BE2C (cell line): ENCODE results near the gene SELENOM.
A peak's percentile ranks its signal among the peaks of the same experiment; 100 is the strongest.
"Not testable (repeated sequence)": the region's sequence is repeated elsewhere in the genome, so short reads cannot be mapped to it uniquely, and the experiment has no call there.

Experiments used
- DNase-seq: peaks from one replicate; pipeline ENCODE4 v3.0.0-alpha.2; 2020
- H3K27me3 ChIP-seq: fragments of 250-450 bp; sonication (Bioruptor Pico); 2 replicates; pipeline ENCODE4 v1.5.1; 2020; ENCODE audit warnings: mild to moderate bottlenecking
- H3K36me3 ChIP-seq: fragments of 250-450 bp; sonication (Bioruptor Pico); 2 replicates; pipeline ENCODE4 v1.5.1; 2020; ENCODE audit warnings: mild to moderate bottlenecking
- H3K4me1 ChIP-seq: fragments of 250-450 bp; sonication (Bioruptor Pico); 2 replicates; pipeline ENCODE4 v1.5.1; 2020
- H3K4me3 ChIP-seq: 2 replicates; pipeline ENCODE4 v1.5.1; 2011; ENCODE audit warnings: low read depth, low read length
- H3K9me3 ChIP-seq: fragments of 250-450 bp; sonication (Bioruptor Pico); 2 replicates; pipeline ENCODE4 v1.5.1; 2020
- TF ChIP-seq, protein P1 (sequence below): IDR thresholded peaks from 2 replicates; pipeline ENCODE4 v1.5.1; 2012; ENCODE audit warnings: mild to moderate bottlenecking, low read depth, low read length

SELENOM gene

DNA sequence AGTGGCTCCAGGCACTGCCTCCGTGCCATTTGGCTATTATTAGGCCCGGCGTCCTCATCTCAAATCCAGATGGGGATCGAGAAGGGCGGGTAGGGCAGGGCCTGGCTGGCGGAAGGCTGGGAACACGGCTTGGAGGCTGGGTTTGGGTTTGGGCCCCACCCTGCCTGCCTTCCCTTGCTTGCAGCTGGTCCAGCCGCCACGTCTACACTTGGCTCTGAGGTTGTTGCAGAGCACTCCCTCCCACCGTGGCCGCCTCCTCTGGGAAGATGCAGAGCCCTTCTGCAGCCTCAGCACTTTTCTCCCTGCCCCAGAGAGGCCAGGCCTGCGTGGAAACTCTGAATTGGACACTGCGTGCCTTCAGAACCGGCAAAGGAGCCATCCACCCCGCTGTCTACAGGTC, 31.4 kb downstream of the SELENOM start:
- H3K4me1 ChIP-seq, result no peaks in the 10 kb centered on the region
- H3K36me3 ChIP-seq, result no peaks in the 10 kb centered on the region
- TF ChIP-seq, protein P1, sequence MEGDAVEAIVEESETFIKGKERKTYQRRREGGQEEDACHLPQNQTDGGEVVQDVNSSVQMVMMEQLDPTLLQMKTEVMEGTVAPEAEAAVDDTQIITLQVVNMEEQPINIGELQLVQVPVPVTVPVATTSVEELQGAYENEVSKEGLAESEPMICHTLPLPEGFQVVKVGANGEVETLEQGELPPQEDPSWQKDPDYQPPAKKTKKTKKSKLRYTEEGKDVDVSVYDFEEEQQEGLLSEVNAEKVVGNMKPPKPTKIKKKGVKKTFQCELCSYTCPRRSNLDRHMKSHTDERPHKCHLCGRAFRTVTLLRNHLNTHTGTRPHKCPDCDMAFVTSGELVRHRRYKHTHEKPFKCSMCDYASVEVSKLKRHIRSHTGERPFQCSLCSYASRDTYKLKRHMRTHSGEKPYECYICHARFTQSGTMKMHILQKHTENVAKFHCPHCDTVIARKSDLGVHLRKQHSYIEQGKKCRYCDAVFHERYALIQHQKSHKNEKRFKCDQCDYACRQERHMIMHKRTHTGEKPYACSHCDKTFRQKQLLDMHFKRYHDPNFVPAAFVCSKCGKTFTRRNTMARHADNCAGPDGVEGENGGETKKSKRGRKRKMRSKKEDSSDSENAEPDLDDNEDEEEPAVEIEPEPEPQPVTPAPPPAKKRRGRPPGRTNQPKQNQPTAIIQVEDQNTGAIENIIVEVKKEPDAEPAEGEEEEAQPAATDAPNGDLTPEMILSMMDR, result no peak
- no peak overlapping the region for H3K4me3 ChIP-seq
- no peaks in the 10 kb centered on the region for H3K9me3 ChIP-seq
- H3K27me3 ChIP-seq, result no peaks in the 10 kb centered on the region
- DNase-seq, result no peak

DNA sequence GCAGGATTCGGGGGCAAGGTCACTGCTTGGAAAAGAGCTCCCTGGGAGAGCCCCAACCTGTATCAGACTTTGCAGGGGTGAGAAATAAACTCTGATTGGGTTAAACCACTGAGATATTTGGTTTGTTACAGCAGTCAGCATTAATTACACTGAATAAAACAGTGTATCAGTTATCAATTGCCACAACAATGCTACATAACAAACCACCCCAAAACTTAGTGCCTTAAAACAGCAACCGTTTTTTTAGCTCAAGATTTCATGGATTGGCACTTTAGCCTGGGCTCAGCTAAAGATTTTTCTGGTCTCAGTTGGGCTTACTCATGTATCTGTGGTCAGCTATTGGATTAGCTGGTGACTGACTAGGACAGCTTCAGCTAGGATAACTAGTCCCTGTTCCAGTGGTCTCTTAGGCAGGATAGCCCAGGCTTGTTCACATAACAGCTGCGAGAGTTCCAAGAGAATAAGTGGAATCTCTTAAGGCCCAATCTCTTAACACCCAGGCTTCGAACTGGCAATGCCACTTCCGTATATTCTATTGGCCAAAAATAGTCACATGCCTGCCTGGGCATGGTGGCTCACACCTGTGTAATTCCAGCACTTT, 33.7 kb downstream of the SELENOM start:
- H3K36me3 ChIP-seq, H3K9me3 ChIP-seq, H3K4me1 ChIP-seq, DNase-seq, H3K27me3 ChIP-seq, H3K4me3 ChIP-seq: not testable (repeated sequence)

DNA sequence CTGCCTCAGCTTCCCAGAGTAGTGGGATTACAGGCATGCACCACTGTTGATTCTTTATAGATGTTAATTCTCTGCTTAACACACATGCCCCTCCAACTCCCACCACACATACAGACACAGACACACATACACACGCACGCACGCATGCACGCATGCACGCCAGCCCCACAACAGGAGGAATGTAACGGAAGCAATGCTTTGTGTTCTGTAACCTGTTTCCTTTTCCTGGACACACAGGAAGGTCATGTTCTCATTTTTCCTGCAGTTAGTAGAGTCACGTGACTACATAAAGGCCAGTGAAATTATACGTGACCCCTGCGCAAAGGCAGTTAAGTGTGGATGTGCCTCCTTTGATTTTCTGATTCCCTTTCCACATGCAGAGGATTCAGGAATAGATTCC, 34.2 kb downstream of the SELENOM start:
- not testable (repeated sequence) for H3K36me3 ChIP-seq, DNase-seq, H3K27me3 ChIP-seq, H3K4me3 ChIP-seq, H3K4me1 ChIP-seq, H3K9me3 ChIP-seq

DNA sequence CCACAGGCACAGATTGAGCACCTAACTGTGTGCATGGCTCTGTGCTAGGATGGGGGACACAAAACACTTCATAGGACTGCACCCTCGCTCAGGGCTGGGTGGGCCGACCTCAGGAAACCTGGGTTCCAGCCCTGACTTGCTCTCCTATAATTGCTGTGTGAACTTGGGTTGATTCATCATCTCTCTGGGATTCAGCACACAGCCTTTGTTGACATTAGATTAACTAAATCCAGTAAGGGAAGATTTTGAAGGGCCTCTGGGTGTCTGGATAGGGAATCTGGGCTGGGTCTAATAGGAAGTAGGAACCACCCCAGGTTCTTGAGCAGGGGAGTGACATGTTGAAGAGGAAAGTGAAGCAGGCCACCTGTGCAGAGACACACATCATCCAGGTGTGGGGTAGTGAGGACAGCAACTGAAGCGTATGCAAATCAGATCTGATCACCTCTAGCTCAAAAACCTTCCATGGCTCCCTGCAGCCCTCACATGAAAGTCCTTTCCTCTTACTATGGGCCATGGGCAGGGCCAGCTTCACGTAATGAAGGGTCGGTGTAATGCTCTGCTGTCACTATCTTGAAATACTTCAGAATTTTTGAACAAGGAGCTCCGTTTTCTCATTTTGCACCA, 37.6 kb downstream of the SELENOM start:
- not testable (repeated sequence) for H3K9me3 ChIP-seq, H3K27me3 ChIP-seq, DNase-seq, H3K4me1 ChIP-seq, H3K4me3 ChIP-seq, H3K36me3 ChIP-seq

DNA sequence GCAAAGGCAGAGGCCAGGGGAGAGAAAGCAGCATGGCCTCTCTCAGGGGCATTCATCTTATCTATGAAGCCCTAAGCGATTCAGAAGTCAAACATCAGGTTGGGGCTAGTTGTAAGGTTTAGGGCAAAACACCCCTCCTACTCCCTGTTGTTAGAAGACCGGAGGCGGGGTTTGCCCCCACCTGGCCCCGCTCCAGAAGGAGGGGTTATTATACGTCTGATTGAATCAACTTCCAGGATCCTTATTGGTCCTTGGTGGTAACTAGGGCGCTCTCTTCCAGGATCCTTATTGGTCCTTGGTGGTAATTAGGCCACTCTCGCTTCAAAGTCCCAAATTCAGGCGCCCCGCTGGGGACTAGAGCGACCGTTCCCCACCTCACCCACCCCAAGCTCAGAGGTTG, 38.4 kb downstream of the SELENOM start:
- Histone ChIP-seq H3K4me1 (peaks cover 5% of the 10 kb centered on the region), H3K27me3 (no peaks in the 10 kb centered on the region), H3K36me3 (no peaks in the 10 kb centered on the region), H3K9me3 (no peaks in the 10 kb centered on the region), H3K4me3 (no peak overlapping the region)
- no peak for DNase-seq
- TF ChIP-seq, protein P1, result no peak

DNA sequence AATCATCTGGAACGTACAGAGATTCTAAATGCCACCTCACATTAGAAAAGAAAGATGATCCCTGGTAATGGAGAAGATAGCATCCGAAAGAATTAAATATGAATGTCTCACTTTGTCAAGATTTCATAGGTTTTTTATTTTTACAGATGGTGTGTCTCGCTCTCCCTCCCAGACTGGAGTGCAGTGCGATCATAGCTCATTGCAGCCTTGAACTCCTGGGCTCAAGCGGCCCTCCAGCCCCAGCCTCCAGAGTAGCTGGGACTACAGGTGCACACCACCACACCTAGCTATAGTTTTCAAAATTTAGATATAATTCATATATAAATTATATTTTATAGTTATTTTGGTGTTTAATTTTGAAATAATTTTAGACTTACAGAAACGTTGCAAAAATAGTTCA, 43.0 kb downstream of the SELENOM start:
- no peak for DNase-seq
- Histone ChIP-seq H3K4me1 (peaks cover 5% of the 10 kb centered on the region), H3K9me3 (no peaks in the 10 kb centered on the region), H3K36me3 (no peaks in the 10 kb centered on the region), H3K4me3 (peak overlapping the region; percentile 25), H3K27me3 (no peaks in the 10 kb centered on the region)
- TF ChIP-seq, protein P1, result no peak

DNA sequence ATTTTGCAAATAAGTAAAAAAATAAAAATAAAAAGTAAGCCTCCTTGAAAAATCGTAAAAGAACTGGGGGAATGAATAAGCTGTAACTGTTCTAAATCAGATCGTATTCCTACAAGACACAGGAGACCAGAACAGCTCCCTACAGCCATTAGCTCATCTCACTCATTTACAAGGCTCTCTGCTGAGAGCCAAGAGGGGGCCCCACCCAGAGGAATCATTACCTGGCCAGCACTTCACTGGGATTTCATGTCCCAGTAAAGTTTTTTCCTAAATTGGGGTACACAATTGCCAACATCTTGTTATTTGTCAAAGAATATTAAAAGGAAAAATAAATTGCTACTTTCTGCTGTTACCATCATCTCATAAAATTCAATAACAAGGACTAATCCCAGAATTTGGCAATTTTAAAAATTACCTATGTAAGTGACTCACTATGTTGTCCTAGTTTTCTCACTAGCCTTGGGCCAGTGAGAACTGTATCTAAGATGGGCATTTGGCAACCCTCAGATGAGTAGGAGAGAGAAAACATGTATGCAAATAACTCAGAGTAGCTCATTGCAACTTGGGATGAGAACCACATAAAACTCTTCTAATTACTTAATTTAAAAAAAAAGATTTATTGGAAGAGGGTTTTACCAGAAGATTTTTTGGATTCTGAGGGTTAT, 44.7 kb downstream of the SELENOM start:
- Histone ChIP-seq H3K4me3 (no peak overlapping the region), H3K4me1 (no peaks in the 10 kb centered on the region; the same call in 1 of the 2 replicates), H3K27me3 (no peaks in the 10 kb centered on the region), H3K36me3 (no peaks in the 10 kb centered on the region), H3K9me3 (no peaks in the 10 kb centered on the region)
- TF ChIP-seq, protein P1, result no peak
- DNase-seq, result no peak

DNA sequence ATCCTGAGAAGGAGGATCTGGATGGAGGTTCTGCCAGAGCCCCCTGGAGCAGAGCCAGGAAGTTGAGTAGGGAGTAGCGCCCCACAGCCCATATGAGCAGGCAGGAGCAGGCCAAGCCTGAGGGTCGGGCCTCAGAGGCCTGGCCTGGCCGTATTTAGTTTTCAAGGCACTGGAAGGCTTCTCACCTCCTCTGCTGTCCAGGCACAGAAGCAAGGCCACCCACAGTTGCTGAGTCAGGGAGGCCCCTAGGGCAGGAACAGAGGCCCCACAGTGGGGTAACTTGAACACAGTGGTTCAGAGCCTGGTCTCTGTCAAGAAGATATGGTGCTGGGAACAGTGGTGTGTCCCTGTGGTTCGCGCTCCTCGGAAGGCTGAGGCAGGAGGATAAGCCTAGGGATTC, 47.7 kb downstream of the SELENOM start:
- not testable (repeated sequence) for H3K36me3 ChIP-seq, H3K27me3 ChIP-seq, H3K4me3 ChIP-seq, H3K4me1 ChIP-seq, H3K9me3 ChIP-seq, DNase-seq
